Measurements from ENCODE around the gene ZNF714. TPM values are rescaled to one million over a fixed set of nuclear protein-coding genes. Genes with fewer than 3 reads are reported as not detected.

The ZNF714 gene
- total RNA-seq, 1 donor from 2014 or later = 18.8 TPM

DNA sequence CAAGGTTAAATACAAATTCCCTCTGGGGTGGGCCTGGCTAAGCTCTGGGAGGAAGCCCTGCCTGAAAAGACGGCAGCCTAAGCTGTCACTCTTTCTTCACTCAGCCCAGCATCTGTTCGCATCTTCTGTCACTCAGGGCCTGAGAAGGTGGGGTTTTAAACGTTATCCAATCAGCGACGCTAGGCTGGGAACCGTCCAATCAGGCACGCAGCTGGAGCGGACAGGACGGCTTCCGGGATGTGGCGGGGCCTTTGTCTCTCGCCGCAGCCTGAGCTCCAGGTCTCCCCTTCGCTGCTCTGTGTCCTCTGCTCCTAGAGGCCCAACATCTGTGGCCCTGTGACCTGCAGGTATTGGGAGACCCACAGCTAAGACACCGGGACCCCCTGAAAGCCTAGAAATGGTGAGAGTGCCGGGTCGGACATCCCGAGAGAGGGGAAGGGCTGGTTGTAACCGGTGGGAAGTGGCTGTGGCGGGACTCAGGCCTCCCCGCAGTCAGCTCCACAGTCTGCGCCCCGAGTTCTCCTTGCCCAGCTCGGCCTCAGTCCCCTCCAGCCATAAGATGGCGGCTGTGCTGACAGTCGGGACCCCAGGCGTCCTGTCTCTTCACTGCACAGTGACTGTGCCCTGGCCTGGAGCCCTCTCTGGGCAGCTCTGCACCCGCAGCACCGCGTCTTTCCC lies 59.9 kb downstream of the ZNF714 start, which contains the start of gene ZNF431:
ZNF431 (plus strand) TSS at position 254 of the 678 bp plus-strand sequence; CDS start at position 398, 144 bp downstream.
- peak; percentile 96 for DNase-seq
- H3K27me3 Mint-ChIP-seq = no peaks in the 10 kb centered on the region
- peak within 1 kb of the TSS; percentile 92 for H3K4me3 Mint-ChIP-seq
- peaks cover 7% of the 10 kb centered on the region for H3K9me3 Mint-ChIP-seq
- H3K36me3 Mint-ChIP-seq (ENCODE audit: low read depth) = peaks cover 46% of the 10 kb centered on the region
- intact Hi-C loops (cut with micrococcal nuclease) = loop anchor here (1.0 to 10.0 kb wide), 7 partner anchors 60 to 623 kb away; partner anchors contain the start of genes ZNF100, ZNF430, ZNF626 and ZNF66
- peak within 1 kb of the TSS; percentile 96 for H3K27ac Mint-ChIP-seq
- peaks cover 22% of the 10 kb centered on the region for H3K4me1 Mint-ChIP-seq

GRCh38 chr19:21143428-21143827 lies 61.4 kb downstream of the ZNF714 start:
- peak overlapping the region; percentile 67 for H3K27ac Mint-ChIP-seq
- H3K4me1 Mint-ChIP-seq = peaks cover 22% of the 10 kb centered on the region
- intact Hi-C loops (cut with micrococcal nuclease) = loop anchor here (2.0 to 10.0 kb wide), 5 partner anchors 123 to 621 kb away; partner anchors contain the start of genes ZNF100, ZNF430, ZNF626 and ZNF708

DNA sequence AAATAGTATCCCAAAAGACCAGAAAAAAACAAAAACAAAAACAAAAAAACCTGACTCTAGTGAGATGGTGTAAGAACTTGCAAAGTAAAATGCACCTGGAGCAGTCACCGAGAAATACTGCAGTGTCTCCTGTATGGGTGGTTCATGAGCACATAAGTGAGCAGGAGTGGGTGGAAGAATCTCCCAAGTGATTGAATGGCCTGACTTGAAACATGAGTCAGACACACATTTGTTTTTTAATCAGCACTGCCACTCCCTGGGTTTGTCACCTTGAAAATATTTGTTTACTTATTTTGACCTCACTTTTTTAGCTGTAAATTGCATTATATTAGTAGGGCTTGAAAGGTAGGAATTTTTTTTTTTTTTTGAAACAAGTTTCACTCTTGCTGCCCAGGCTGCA lies 61.9 kb downstream of the ZNF714 start:
- Mint-ChIP-seq H3K4me3 (peak overlapping the region; percentile 71), H3K36me3 (ENCODE audit: low read depth) (peaks cover 64% of the 10 kb centered on the region)
- no peak for DNase-seq

More at GRCh38 chr19:21143428-21143827, 61.4 kb downstream of the ZNF714 start:
- Mint-ChIP-seq H3K36me3 (ENCODE audit: low read depth) (peaks cover 60% of the 10 kb centered on the region), H3K9me3 (peaks cover 7% of the 10 kb centered on the region), H3K27me3 (no peaks in the 10 kb centered on the region), H3K4me3 (peak overlapping the region; percentile 71)
- no peak for DNase-seq

DNA sequence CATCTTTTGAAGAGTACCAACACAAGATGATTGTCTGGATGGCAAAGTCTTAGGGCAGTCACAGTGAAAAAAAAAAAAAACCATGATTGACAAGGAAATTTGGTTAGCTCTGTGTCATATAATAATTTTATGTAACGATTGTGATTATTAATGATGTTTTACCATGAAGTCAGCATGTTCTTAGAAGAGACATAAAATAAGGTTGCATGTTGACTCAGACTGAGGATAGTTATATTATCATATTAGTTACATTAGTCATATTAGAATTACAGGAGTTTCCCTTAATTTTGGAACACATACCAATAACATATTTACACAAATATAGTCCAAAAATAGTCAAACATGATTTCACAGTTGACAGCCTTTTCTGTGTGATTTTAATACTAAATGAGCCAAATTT lies 65.5 kb downstream of the ZNF714 start:
- peaks cover 16% of the 10 kb centered on the region for H3K4me1 Mint-ChIP-seq
- no peak overlapping the region for H3K4me3 Mint-ChIP-seq
- DNase-seq = no peak
- H3K27me3 Mint-ChIP-seq = no peaks in the 10 kb centered on the region
- no peak overlapping the region for H3K27ac Mint-ChIP-seq
- intact Hi-C loops (cut with micrococcal nuclease) = loop anchor here (10.0 kb wide), 2 partner anchors 483 to 617 kb away; partner anchors contain the start of genes ZNF100 and ZNF626
- peaks cover 96% of the 10 kb centered on the region for H3K36me3 Mint-ChIP-seq (ENCODE audit: low read depth)
- H3K9me3 Mint-ChIP-seq = peaks cover 15% of the 10 kb centered on the region

More for the DNA sequence above, 61.9 kb downstream of the ZNF714 start:
- intact Hi-C loops (cut with micrococcal nuclease) = loop anchor here (2.0 to 10.0 kb wide), 5 partner anchors 123 to 621 kb away; partner anchors contain the start of genes ZNF100, ZNF430, ZNF626 and ZNF708
- Mint-ChIP-seq H3K4me1 (peaks cover 22% of the 10 kb centered on the region), H3K27ac (no peak overlapping the region), H3K9me3 (peaks cover 7% of the 10 kb centered on the region), H3K27me3 (no peaks in the 10 kb centered on the region)

DNA sequence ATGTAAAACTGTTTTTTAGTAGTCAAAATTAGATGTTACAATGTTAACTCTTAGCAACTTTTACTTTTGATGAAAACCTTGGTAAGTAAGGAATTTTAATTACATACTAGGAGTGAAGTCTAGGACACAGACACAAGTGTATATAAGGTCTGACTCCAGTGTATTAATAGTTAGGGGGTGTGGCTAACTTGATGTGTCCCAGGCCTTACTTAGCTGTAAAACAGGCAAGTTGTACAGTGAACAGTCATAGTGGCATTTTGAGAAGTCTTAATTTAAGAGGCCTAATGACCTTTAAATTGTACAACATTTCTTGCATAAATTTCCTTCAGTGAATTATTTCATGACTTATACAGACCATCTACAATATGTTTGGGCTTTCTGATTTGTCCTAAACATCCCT lies 66.7 kb downstream of the ZNF714 start:
- Mint-ChIP-seq H3K36me3 (ENCODE audit: low read depth) (peaks cover 99% of the 10 kb centered on the region), H3K4me1 (peaks cover 6% of the 10 kb centered on the region), H3K9me3 (peaks cover 17% of the 10 kb centered on the region), H3K27me3 (no peaks in the 10 kb centered on the region), H3K4me3 (no peak overlapping the region), H3K27ac (no peak overlapping the region)
- DNase-seq = no peak
- intact Hi-C loops (cut with micrococcal nuclease) = loop anchor here (10.0 kb wide), 2 partner anchors 484 to 616 kb away; partner anchors contain the start of genes ZNF100 and ZNF626

- peaks cover 4% of the 10 kb centered on the region for H3K4me1 Mint-ChIP-seq
- H3K36me3 Mint-ChIP-seq (ENCODE audit: low read depth) = peaks cover 94% of the 10 kb centered on the region
- DNase-seq = no peak
- intact Hi-C loops (cut with micrococcal nuclease) = loop anchor here (10.0 kb wide), 2 partner anchors 485 to 615 kb away; partner anchors contain the start of genes ZNF100 and ZNF626
- H3K27me3 Mint-ChIP-seq = no peaks in the 10 kb centered on the region
- H3K4me3 Mint-ChIP-seq = no peak overlapping the region
- peaks cover 17% of the 10 kb centered on the region for H3K9me3 Mint-ChIP-seq
- H3K27ac Mint-ChIP-seq = no peak overlapping the region
These were observed 67.9 kb downstream of the ZNF714 start for GRCh38 chr19:21149877-21150276.

DNA sequence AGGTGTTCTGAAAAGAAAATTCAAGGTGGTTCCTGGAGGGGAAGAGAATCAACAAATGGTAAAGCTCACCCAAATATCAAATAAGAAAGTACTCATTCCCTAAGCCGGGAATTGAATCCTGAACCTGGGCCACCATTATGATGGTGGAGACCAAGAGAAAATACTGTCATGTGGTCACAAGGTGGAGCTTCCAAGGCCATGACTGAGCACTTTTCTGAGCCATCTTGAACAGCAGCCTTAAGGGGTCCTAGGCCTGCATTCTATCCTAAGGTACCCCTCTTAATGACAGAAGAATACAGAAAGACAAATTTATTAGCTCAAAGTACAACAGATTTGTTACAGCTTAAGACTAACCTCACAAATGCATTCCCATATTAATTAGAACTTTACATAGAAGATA lies 69.5 kb downstream of the ZNF714 start:
- H3K4me3 Mint-ChIP-seq = no peak overlapping the region
- H3K4me1 Mint-ChIP-seq = peaks cover 3% of the 10 kb centered on the region
- no peaks in the 10 kb centered on the region for H3K27me3 Mint-ChIP-seq
- intact Hi-C loops (cut with micrococcal nuclease) = loop anchor here (1.0 kb wide), 1 partner anchor 62 kb away; no protein-coding TSS in a partner anchor
- DNase-seq = no peak
- no peak overlapping the region for H3K27ac Mint-ChIP-seq
- peaks cover 19% of the 10 kb centered on the region for H3K9me3 Mint-ChIP-seq
- peaks cover 92% of the 10 kb centered on the region for H3K36me3 Mint-ChIP-seq (ENCODE audit: low read depth)

- H3K4me3 Mint-ChIP-seq = no peak overlapping the region
- intact Hi-C loops (cut with micrococcal nuclease) = no loop called here
- no peaks in the 10 kb centered on the region for H3K27me3 Mint-ChIP-seq
- peaks cover 18% of the 10 kb centered on the region for H3K9me3 Mint-ChIP-seq
- H3K27ac Mint-ChIP-seq = no peak overlapping the region
- H3K36me3 Mint-ChIP-seq (ENCODE audit: low read depth) = peaks cover 75% of the 10 kb centered on the region
- no peaks in the 10 kb centered on the region for H3K4me1 Mint-ChIP-seq
- DNase-seq = peak; percentile 20
These were observed 76.6 kb downstream of the ZNF714 start for GRCh38 chr19:21158523-21159135.

DNA sequence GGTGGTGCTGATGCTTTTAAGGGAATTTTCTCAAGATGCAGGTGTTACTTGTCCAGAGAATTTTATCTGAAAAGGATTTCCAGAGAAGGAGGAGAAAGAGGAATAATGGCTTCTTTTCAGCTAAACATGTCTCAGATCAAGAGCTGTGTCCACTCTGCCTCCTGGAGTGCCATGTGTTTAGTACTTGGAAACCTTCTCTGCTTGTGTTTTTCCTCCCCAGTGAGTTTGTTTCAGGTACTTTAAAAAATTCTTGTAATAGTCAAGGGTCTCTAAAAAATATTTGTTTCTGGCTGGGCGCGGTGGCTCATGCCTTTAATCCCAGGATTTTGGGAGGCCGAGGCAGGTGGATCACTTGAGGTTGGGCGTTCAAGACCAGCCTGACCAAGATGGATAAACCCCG lies 82.5 kb downstream of the ZNF714 start:
- Mint-ChIP-seq H3K9me3 (peaks cover 8% of the 10 kb centered on the region), H3K4me3 (no peak overlapping the region)
- intact Hi-C loops (cut with micrococcal nuclease) = no loop called here

DNA sequence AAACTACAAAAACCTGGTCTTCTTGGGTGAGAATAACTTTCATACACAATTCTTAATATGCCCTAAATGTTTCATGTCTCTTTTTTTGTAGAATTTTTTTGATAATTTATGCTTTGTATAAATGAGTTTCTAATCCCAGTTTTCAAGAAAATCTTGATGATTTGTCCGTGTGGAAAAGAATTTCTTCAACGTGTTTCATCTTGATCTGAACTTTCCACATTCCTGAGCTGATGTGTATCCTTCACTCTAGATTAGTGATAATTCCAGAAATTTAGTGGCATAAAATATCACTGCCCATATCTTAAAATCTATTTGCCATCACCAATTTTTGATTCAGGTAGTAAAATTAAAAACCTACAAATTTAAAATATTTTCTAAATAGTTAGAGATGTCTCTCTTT lies 84.4 kb downstream of the ZNF714 start:
- no peak overlapping the region for H3K27ac Mint-ChIP-seq
- peaks cover 78% of the 10 kb centered on the region for H3K36me3 Mint-ChIP-seq (ENCODE audit: low read depth)
- H3K9me3 Mint-ChIP-seq = peaks cover 11% of the 10 kb centered on the region
- DNase-seq = no peak
- no peaks in the 10 kb centered on the region for H3K4me1 Mint-ChIP-seq
- H3K4me3 Mint-ChIP-seq = no peak overlapping the region
- intact Hi-C loops (cut with micrococcal nuclease) = no loop called here
- H3K27me3 Mint-ChIP-seq = no peaks in the 10 kb centered on the region

More for the DNA sequence above, 82.5 kb downstream of the ZNF714 start:
- no peak for DNase-seq
- H3K27me3 Mint-ChIP-seq = no peaks in the 10 kb centered on the region
- no peak overlapping the region for H3K27ac Mint-ChIP-seq
- peaks cover 79% of the 10 kb centered on the region for H3K36me3 Mint-ChIP-seq (ENCODE audit: low read depth)
- H3K4me1 Mint-ChIP-seq = no peaks in the 10 kb centered on the region

Other genes with a start within 250 kb of the ZNF714 start
- 9.9 and 11.9 TPM in 2 replicates for gene ZNF85, start 159.0 kb upstream of the ZNF714 start, total RNA-seq
- 21.6 and 25.1 TPM in 2 replicates for gene ZNF430, start 61.5 kb upstream of the ZNF714 start, total RNA-seq
- gene ZNF431, start 59.8 kb downstream of the ZNF714 start, total RNA-seq = 14.2 and 14.8 TPM in 2 replicates
- 10.1 TPM in 2 replicates for gene ZNF708, start 247.2 kb downstream of the ZNF714 start, total RNA-seq

All from activated CD4-positive, alpha-beta T cell treated with anti-CD3 and anti-CD28 coated beads, Interleukin-2, amount 10 ng/mL, durations not matched to agents 24 days and 14 days (primary cell).